Measurements from ENCODE around the gene OTX1. TPM values are rescaled to one million over a fixed set of nuclear protein-coding genes. Genes with fewer than 3 reads are reported as not detected.
"Not testable (repeated sequence)": the region's sequence is repeated elsewhere in the genome, so short reads cannot be mapped to it uniquely, and the experiment has no call there.

Gene OTX1
- total and polyA plus RNA-seq, 2 experiments from 2014 or later: 1.3 to 2.2 TPM

GRCh38 chr2:63073994-63074393 is 23.4 kb downstream of the OTX1 start (continued):
- TF ChIP-seq, protein P1, sequence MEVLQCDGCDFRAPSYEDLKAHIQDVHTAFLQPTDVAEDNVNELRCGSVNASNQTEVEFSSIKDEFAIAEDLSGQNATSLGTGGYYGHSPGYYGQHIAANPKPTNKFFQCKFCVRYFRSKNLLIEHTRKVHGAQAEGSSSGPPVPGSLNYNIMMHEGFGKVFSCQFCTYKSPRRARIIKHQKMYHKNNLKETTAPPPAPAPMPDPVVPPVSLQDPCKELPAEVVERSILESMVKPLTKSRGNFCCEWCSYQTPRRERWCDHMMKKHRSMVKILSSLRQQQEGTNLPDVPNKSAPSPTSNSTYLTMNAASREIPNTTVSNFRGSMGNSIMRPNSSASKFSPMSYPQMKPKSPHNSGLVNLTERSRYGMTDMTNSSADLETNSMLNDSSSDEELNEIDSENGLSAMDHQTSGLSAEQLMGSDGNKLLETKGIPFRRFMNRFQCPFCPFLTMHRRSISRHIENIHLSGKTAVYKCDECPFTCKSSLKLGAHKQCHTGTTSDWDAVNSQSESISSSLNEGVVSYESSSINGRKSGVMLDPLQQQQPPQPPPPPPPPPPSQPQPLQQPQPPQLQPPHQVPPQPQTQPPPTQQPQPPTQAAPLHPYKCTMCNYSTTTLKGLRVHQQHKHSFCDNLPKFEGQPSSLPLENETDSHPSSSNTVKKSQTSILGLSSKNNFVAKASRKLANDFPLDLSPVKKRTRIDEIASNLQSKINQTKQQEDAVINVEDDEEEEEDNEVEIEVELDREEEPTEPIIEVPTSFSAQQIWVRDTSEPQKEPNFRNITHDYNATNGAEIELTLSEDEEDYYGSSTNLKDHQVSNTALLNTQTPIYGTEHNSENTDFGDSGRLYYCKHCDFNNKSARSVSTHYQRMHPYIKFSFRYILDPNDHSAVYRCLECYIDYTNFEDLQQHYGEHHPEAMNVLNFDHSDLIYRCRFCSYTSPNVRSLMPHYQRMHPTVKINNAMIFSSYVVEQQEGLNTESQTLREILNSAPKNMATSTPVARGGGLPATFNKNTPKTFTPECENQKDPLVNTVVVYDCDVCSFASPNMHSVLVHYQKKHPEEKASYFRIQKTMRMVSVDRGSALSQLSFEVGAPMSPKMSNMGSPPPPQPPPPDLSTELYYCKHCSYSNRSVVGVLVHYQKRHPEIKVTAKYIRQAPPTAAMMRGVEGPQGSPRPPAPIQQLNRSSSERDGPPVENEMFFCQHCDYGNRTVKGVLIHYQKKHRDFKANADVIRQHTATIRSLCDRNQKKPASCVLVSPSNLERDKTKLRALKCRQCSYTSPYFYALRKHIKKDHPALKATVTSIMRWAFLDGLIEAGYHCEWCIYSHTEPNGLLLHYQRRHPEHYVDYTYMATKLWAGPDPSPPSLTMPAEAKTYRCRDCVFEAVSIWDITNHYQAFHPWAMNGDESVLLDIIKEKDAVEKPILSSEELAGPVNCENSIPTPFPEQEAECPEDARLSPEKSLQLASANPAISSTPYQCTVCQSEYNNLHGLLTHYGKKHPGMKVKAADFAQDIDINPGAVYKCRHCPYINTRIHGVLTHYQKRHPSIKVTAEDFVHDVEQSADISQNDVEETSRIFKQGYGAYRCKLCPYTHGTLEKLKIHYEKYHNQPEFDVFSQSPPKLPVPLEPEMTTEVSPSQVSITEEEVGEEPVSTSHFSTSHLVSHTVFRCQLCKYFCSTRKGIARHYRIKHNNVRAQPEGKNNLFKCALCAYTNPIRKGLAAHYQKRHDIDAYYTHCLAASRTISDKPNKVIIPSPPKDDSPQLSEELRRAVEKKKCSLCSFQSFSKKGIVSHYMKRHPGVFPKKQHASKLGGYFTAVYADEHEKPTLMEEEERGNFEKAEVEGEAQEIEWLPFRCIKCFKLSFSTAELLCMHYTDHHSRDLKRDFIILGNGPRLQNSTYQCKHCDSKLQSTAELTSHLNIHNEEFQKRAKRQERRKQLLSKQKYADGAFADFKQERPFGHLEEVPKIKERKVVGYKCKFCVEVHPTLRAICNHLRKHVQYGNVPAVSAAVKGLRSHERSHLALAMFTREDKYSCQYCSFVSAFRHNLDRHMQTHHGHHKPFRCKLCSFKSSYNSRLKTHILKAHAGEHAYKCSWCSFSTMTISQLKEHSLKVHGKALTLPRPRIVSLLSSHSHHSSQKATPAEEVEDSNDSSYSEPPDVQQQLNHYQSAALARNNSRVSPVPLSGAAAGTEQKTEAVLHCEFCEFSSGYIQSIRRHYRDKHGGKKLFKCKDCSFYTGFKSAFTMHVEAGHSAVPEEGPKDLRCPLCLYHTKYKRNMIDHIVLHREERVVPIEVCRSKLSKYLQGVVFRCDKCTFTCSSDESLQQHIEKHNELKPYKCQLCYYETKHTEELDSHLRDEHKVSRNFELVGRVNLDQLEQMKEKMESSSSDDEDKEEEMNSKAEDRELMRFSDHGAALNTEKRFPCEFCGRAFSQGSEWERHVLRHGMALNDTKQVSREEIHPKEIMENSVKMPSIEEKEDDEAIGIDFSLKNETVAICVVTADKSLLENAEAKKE (CRISPR knock-in tag; IDR thresholded peaks at IDR 0.05): no peak

- not testable (repeated sequence) for H3K4me3 ChIP-seq; H3K4me1 ChIP-seq (ENCODE audit: insufficient read depth); H3K27me3 Mint-ChIP-seq (ENCODE audit: insufficient read depth, low read depth, poor library complexity); H3K36me3 ChIP-seq (ENCODE audit: insufficient read depth); H3K4me2 ChIP-seq; H4K20me1 ChIP-seq (replicated peaks; ENCODE audit: insufficient read depth); H3K4me1 Mint-ChIP-seq; H3K36me3 Mint-ChIP-seq (ENCODE audit: low read depth); ATAC-seq; H3F3A ChIP-seq (replicated peaks; ENCODE audit: low read depth); H3K9me2 ChIP-seq (ENCODE audit: insufficient read depth); H3K79me2 ChIP-seq (replicated peaks; ENCODE audit: insufficient read depth); H3K4me3 Mint-ChIP-seq; H3K27ac Mint-ChIP-seq; H3K9me3 Mint-ChIP-seq; H2AFZ ChIP-seq; H3K27me3 ChIP-seq (ENCODE audit: insufficient read depth); H3K27ac ChIP-seq (ENCODE audit: low read depth); DNase-seq (ENCODE audit: low spot score)
These were observed 23.8 kb downstream of the OTX1 start for GRCh38 chr2:63074399-63074798.

DNA sequence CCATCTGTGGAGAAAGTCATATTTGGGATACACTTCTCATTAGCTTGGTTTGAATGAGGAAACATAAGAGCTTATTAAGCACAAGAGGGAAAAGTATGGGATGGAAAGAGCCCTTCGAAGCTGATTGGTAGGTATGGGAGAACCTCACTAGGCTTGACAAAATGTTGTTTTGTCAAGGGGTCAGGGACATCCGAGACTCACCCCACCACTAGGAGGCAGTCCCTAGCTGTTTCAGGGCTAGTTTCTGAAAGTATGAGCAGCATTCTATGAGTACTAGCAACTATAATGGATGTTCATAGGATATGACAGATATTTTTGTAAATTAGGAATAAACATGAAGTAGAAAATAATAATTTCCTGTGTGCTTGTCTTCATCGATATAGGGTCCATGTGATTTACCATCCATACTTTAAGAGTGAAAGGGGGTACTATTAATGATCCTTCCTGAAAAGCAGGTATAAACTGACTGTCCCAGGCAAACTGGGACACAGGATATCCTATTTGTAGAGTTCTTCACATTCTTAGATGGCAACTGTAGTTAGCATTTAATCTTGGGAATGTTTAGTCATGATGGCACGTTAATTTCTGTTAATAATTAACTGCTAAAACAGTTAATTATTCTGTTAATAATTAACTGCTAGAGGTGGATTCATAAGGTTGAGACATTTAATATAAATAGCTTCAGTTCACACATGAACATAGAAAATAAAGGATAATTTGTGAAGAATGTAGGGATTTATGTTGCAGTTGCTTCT is 28.4 kb downstream of the OTX1 start:
- Histone ChIP-seq H3F3A (replicated peaks; ENCODE audit: low read depth) (no peaks in the 10 kb centered on the region), H2AFZ (no peak overlapping the region), H3K36me3 (ENCODE audit: insufficient read depth) (no peaks in the 10 kb centered on the region), H3K79me2 (replicated peaks; ENCODE audit: insufficient read depth) (no peaks in the 10 kb centered on the region), H3K4me1 (ENCODE audit: insufficient read depth) (peaks cover 10% of the 10 kb centered on the region; the same call in 1 of the 2 replicates), H4K20me1 (replicated peaks; ENCODE audit: insufficient read depth) (no peaks in the 10 kb centered on the region), H3K4me3 (no peak overlapping the region), H3K27ac (ENCODE audit: low read depth) (no peak overlapping the region), H3K9me2 (ENCODE audit: insufficient read depth) (no peaks in the 10 kb centered on the region), H3K4me2 (no peak overlapping the region), H3K27me3 (ENCODE audit: insufficient read depth) (no peaks in the 10 kb centered on the region)
- Mint-ChIP-seq H3K4me1 (peaks cover 4% of the 10 kb centered on the region), H3K27ac (no peak overlapping the region), H3K36me3 (ENCODE audit: low read depth) (no peaks in the 10 kb centered on the region), H3K9me3 (no peaks in the 10 kb centered on the region), H3K4me3 (no peak overlapping the region), H3K27me3 (ENCODE audit: insufficient read depth, low read depth, poor library complexity) (peaks cover 4% of the 10 kb centered on the region)
- ATAC-seq (peak; percentile 97), DNase-seq (ENCODE audit: low spot score) (peak; percentile 86)
- no peak for TF ChIP-seq POLR2AphosphoS5 (IDR thresholded peaks at IDR 0.05; ENCODE audit: low read depth)
- TF ChIP-seq CTCF (conservative IDR thresholded peaks at IDR 0.05; ENCODE audit: low read depth in 2 of 2): peak; percentile 97
- no peak for TF ChIP-seq EZH2phosphoT487 (IDR thresholded peaks at IDR 0.05; ENCODE audit: unreplicated experiment)
